DMS 273 treated with DMSO at 0.1 percent for 48 hours (cell line): ENCODE data around the gene SLC43A2.
"Not testable (repeated sequence)": the region's sequence is repeated elsewhere in the genome, so short reads cannot be mapped to it uniquely, and the experiment has no call there.

Source experiments
- DNase-seq: peaks from one replicate; lab custom pipeline; 2025; lab: John Stamatoyannopoulos, UW

Gene SLC43A2

GRCh38 chr17:1590029-1590746, 38.4 kb downstream of the SLC43A2 start:
- DNase-seq = no peak

DNA sequence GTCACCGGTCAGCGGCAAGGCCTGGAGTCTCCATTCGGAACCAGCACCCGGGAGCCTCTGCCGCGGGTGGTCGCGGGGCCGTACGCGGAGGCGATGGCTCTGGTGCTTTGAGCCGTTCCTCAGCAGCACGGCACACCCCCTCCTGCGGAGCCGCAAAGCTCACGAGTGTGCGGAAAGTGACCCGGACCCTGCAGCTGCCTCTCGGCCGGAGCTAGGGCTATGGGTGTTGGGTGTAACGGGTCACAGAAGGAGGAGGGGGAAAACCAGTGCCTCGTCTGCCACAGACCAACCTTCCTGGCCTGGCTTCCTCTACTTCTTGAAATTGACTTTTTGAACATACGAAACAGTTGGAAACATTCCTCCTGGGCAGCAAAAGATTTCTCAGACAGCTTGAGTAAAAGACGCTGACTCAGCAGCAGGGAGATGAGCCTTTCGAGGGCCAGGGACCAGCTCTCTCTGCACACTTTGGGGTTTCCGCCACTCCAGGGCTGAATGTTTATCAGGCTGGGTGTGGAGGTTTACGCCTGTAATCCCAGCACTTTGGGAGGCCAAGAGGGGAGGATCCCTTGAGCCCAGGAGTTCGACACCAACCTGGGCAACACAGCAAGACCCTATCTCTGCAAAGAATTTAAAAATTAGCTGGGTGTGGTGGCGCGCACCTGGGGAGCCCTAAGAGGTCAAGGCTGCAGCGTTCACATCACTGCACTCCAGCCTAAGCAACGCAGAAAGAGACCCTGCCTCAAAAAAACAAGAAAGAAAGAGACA, 39.6 kb downstream of the SLC43A2 start:
- no peak for DNase-seq

DNA sequence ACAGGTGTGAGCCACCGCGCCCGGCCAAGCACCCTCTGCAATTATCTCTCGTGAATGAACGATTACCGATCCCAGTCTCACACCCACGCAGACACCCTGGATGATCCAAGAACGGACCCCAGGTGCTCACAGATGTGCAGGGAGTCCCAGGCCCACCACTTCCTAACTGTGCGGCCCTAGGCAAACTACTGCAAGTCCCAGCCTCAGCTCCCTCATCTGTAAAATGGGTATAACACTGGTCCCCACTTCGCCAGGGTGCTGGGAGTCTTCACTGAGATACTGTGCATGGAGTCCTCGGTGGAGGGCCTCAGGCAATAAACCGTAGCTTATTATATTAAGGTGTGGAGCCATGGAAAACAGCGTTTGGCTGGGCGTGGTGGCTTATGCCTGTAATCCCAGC, 44.5 kb downstream of the SLC43A2 start:
- no peak for DNase-seq

- no peak for DNase-seq
Observed at GRCh38 chr17:1583556-1583955, 45.1 kb downstream of the SLC43A2 start.

DNA sequence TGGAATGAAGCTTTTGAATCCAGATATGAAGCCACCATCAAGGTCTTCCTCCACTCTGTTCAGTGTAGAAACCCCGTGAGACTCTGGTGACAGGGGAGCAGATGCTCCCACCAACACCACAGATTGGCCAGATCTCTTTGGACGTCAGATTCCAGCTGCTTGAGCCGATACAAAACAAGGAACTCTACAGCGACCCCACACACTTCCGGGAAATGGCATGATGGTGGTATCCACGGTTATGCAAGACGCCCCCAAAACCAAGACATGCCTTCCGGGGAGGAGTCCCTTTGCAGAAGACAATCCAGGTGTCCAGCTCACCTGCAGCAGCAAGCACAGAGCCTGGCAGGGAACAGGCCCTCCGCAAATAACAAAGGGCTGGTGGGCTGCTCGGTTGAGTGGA, 46.3 kb downstream of the SLC43A2 start:
- no peak for DNase-seq

GRCh38 chr17:1580979-1581676, 47.5 kb downstream of the SLC43A2 start:
- no peak for DNase-seq

DNA sequence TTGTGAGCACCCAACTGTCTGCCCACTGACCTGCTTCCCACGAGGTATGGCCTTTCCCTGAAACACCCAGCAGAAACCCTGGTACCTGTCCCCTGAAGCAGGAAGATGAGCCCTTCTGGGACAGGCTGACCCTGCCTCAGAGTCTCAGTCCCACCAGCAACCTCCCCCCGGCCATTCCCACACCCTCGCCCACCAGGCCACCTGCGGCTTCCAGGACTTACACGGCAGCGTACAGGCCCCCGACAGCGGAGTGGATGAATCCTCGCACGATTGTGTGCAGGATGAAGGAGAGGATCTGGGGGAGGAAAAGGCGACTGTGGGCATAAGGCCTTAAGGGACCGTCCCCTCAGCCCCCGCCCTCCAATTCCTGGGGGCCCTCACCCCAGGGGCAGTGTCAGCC, 50.6 kb downstream of the SLC43A2 start:
- no peak for DNase-seq

DNA sequence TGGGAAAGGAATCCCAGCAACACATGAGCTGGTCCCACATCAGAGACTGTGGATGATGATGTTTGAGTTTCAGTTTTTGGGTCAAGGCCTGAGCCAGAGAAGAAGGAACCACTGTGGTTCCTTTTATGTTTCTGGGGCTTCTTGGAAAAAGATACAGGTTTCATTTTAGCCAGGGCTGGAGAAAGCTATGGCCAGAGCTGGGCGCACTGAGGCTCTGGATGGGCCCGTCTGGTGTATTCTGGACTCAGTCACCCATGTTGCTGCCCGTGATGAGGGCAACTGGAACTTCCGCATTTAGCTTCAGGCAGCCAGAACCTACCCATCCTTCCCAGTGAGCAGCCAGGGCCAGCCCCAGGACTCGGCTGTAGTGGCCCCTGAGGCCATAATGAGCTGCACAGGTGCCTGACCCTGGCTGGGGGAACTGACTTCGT, 51.0 kb downstream of the SLC43A2 start:
- no peak for DNase-seq

DNA sequence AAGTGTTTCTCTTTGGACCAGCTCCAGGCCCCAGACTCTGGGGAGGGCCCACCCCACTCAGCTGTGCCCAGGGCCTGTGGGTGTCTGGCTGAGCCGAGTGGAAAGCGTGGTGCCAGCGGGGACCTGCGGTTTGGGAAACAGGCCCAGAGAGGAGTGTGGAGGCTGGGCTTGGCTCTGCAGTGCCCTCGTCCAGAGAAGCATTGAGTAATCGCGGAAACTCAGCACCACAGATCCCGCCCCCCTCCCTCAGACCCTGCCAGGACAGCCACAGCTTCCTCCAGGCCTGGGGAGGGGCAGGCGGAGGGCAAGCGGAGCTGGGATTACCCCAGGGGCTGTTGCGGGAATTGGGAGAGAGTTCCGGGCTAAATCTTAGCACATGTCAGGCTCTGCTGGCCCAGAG, 51.5 kb downstream of the SLC43A2 start:
- DNase-seq = no peak

GRCh38 chr17:1576500-1576899, 52.1 kb downstream of the SLC43A2 start:
- DNase-seq = no peak

GRCh38 chr17:1574697-1575471, 53.8 kb downstream of the SLC43A2 start:
- DNase-seq = no peak

GRCh38 chr17:1573932-1574696, 54.5 kb downstream of the SLC43A2 start:
- DNase-seq = no peak

GRCh38 chr17:1572646-1573045, 56.0 kb downstream of the SLC43A2 start:
- DNase-seq = not testable (repeated sequence)

DNA sequence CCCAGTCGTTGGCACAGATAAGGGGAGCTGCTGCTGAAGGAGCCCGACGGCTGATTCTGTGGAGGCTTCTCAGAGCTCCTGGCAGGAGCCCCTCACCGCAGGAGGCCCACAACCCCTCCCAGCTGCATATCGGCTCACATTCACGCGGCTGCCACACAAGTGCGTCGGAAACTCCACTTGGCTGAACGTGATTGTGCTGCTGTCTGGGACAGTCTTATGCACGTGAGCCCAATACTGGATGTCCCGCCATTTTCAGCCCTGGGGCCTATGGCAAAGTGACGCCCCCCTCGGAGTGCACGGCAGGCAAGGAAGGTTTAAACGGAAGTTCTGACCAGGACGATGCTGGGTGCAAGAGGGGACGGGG, 57.3 kb downstream of the SLC43A2 start:
- no peak for DNase-seq

DNA sequence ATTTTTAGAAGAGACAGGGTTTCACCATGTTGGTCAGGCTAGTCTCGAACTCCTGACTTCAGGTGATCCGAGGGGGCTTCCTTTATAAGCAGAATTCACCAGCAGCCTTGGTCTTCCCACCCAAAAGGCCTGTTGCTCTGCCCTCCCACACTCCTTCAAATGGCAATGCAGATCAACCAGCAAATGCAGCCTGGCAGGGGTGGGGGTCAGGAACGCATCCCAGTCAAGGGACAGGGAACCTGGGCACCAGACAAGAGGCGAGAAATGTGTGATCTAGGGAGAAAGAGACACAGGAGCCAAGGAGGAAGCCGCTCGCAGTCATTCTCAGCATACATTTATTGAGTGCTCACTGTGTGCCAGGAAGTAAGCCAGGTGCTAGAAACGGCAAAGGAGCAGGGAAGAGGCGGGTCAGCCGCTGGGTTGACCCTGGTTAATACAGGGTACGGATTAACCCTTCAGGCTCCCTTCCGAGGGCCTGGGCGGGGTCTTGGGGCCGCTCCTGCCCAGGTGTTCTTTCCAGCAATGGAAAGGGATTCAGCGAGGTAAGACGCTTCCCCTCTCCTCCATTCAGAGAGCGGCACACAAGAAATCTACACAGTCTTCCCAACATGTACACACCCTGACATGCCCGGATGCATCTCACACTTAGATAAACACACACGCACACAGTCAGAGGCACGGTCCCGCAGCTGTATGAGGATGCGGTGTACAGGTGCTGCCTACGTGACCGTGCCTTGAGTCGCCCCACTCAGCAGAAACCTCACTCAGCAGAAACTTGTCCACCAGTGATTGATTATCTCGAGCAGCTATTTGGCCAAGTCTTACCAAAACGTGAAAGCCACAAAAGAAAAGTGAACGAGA, 59.5 kb downstream of the SLC43A2 start:
- no peak for DNase-seq

DNA sequence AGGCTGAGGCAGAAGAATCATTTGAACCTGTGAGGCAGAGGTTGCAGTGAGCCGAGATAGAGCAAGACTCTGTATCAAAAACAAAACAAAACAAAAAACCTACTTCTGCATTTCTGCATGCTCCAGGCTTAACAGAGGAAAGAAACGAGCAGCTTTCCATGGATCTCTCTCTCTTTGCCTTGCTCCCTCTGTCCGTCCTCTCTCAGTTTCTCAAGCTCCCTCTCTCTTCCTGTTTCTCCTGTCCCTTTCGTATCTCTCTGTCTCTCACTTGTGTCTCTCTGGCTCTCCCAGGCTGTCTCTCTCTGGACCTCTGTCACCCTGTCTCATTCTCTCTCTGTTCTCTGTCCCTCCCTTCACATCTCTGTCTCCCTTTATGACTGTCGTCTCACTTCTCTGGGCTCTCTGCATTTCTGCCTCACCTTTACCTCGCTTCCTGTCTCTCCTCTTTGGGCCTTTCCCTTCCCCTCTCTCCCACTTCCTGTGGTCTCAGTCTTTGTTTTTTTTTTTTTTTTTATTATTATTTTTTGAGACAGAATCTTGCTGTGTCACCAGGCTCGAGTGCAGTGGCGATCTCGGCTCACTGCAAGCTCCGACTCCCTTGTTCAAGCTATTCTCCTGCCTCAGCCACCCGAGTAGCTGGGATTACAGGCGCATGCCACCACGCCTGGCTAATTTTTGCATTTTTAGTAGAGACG, 62.0 kb downstream of the SLC43A2 start:
- DNase-seq = no peak

DNA sequence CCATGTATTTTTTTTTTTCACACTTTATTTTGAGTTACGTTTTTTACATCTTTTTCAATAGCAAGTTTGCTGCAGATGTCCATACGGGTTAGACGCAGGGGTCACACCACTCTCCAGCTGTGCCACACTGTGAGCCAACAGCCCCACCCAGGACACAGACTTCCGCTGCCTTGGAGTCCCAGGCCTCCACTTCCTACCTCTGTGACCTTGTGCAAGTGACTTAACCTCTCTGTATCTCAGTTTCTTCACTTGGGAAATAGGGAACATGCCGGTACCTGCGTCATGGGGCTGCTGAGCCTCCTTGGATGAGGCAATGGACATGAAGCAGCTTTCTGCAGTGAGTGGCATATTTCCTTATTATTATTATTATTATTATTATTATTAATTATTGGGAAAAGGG, 62.8 kb downstream of the SLC43A2 start:
- no peak for DNase-seq

DNA sequence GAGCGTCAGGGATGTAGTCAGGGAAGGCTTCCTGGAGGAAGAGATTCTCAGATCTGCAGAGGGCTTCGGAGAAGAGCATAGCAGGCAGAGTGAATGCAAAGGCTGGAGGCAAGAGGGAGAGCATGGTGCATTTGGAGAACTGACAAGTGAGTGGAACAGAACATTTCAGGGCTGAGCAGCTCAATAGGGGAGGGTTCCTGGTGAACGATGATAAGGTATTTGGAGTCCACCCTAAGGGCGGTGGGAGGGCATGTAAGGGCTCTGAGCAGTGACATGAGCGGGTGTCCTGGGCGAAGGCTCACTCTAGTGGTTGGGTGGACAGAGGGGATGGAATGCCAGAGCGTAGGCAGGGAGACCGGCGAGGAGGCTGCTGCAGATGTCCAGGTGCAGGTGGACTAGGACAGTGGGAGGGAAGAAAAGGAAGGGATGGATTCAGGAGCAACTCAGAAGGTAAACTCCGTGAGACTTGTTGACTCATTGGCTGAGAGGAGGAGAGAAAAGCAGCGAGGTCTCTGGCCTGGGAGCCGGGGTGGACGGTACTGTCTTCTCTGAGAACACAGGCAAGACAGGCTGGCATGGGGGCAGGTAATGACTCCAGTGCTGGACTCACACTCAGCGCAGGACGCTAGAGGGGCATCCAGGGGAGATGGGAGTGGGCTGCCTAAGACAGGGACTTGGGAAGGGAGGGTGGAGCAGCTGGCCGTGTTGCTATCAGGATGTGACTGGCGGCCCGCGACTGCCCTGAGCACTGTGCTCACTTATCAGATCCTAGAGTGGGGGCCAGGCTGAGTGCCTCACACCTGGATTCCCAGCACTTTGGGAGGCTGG, 64.6 kb downstream of the SLC43A2 start:
- no peak for DNase-seq

GRCh38 chr17:1563471-1563785, 65.2 kb downstream of the SLC43A2 start:
- not testable (repeated sequence) for DNase-seq
